B cell (primary cell): ENCODE results near the gene CYP8B1. TPM values are rescaled to one million over a fixed set of nuclear protein-coding genes. Genes with fewer than 3 reads are reported as not detected.

Experiments
- ATAC-seq: fragments of 200-7000 bp; cut with Tn5 transposase; one replicate; pipeline ENCODE4 v1.10.0; 2021; ENCODE audit warnings: low read depth, mild to moderate bottlenecking, moderate number of reproducible peaks, moderate library complexity
- CTCF ChIA-PET: fragments of 350-600 bp; sonication (Branson Sonifier 250); formaldehyde crosslinking; loops from one replicate; lab custom pipeline; 2021; ENCODE audit warnings: antibody characterized with exemption, inconsistent platforms; lab: Charles Lee
- POLR2A ChIA-PET: fragments of 350-600 bp; sonication (Branson Sonifier 250); formaldehyde crosslinking; loops from one replicate; lab custom pipeline; 2021; ENCODE audit warnings: antibody characterized with exemption; lab: Charles Lee
- DNase-seq: peaks from one replicate; pipeline ENCODE4 v3.0.0; 2013
- H2AFZ ChIP-seq: 2 replicates; pipeline ENCODE4 v1.6.1; 2012; ENCODE audit warnings: mild to moderate bottlenecking, low read depth, low read length; ENCODE audit not compliant: insufficient read depth, poor library complexity, severe bottlenecking
- H3K27ac ChIP-seq, 2 donors: 1 replicate in 1 of 2; 2 replicates in 1 of 2; pipeline ENCODE4 v1.5.1; 2012 to 2013; ENCODE audit warnings: low read length in 2 of 2, mild to moderate bottlenecking in 2 of 2, moderate library complexity in 1 of 2
- H3K27me3 ChIP-seq, 4 experiments: fragments of 200-600 bp in 1 of 4; sonication (generic) in 1 of 4; replicated peaks in 1 of 4; 1 replicate in 2 of 4; 2 replicates in 2 of 4; pipeline versions ENCODE4 v1.6.1 to v1.7.0; 2013 to 2016; ENCODE audit warnings: low read length in 3 of 4, mild to moderate bottlenecking in 2 of 4, mixed read lengths in 1 of 4, moderate library complexity in 1 of 4; ENCODE audit not compliant: insufficient read depth in 4 of 4, control insufficient read depth in 3 of 4; ENCODE audit errors: control extremely low read depth in 1 of 4
- H3K36me3 ChIP-seq, 2 experiments: replicated peaks in 1 of 2; 1 replicate in 1 of 2; 2 replicates in 1 of 2; pipeline versions ENCODE4 v1.6.1 to v1.7.1; 2013; ENCODE audit warnings: low read length in 1 of 2; ENCODE audit not compliant: insufficient read depth in 2 of 2, control insufficient read depth in 1 of 2; ENCODE audit errors: control extremely low read depth in 1 of 2, extremely low read depth in 1 of 2
- H3K4me1 ChIP-seq, 2 donors: fragments of 200-600 bp in 1 of 2; sonication (generic) in 1 of 2; 1 replicate in 1 of 2; 2 replicates in 1 of 2; pipeline versions ENCODE4 v1.5.1 to v1.6.1; 2013 to 2017; ENCODE audit warnings: low read length in 2 of 2; ENCODE audit not compliant: control insufficient read depth in 2 of 2, insufficient read depth in 2 of 2
- H3K4me2 ChIP-seq: replicated peaks from 2 replicates; pipeline ENCODE3; 2012; ENCODE audit warnings: mild to moderate bottlenecking, low read depth, low read length; ENCODE audit not compliant: poor library complexity, severe bottlenecking
- H3K4me3 ChIP-seq, 5 experiments: fragments of 200-600 bp in 1 of 5; sonication (generic) in 1 of 5; 1 replicate in 3 of 5; 2 replicates in 2 of 5; pipeline versions ENCODE4 v1.5.1 to v1.7.0; 2011 to 2016; ENCODE audit warnings: low read length in 4 of 5, mild to moderate bottlenecking in 4 of 5, low read depth in 2 of 5, control low read depth in 1 of 5, moderate library complexity in 1 of 5; ENCODE audit not compliant: insufficient read depth in 1 of 5; ENCODE audit errors: control extremely low read depth in 1 of 5, extremely low read depth in 1 of 5
- H3K79me2 ChIP-seq: fragments of 200-600 bp; sonication (generic); one replicate; pipeline ENCODE4 v1.6.0; 2016; ENCODE audit warnings: low read length; ENCODE audit not compliant: control insufficient read depth, insufficient read depth
- H3K9ac ChIP-seq: fragments of 200-600 bp; sonication (generic); 2 replicates; pipeline ENCODE4 v1.6.1; 2017; ENCODE audit warnings: mild to moderate bottlenecking, low read length, moderate library complexity
- H3K9me3 ChIP-seq, 3 donors: one replicate each; pipeline versions ENCODE4 v1.6.1 to v1.7.1; 2013; ENCODE audit warnings: low read length in 2 of 3; ENCODE audit not compliant: control insufficient read depth in 2 of 3, insufficient read depth in 1 of 3; ENCODE audit errors: control extremely low read depth in 1 of 3
- H4K20me1 ChIP-seq: 2 replicates; pipeline ENCODE4 v1.6.0; 2012; ENCODE audit warnings: mild to moderate bottlenecking, low read length; ENCODE audit not compliant: insufficient read depth, control insufficient read depth, poor library complexity, severe bottlenecking
- H3K27ac Mint-ChIP-seq: one replicate; pipeline ENCODE4 v1.8.0; 2021; ENCODE audit warnings: mixed read lengths
- H3K27me3 Mint-ChIP-seq: one replicate; pipeline ENCODE4 v1.8.0; 2021; ENCODE audit warnings: mixed read lengths
- H3K4me1 Mint-ChIP-seq: one replicate; pipeline ENCODE4 v1.8.0; 2021; ENCODE audit warnings: mixed read lengths
- H3K4me3 Mint-ChIP-seq: one replicate; pipeline ENCODE4 v1.8.0; 2021; ENCODE audit warnings: mixed read lengths
- H3K9me3 Mint-ChIP-seq: one replicate; pipeline ENCODE4 v1.8.0; 2022; ENCODE audit warnings: mixed read lengths; ENCODE audit not compliant: insufficient read depth
- EZH2 ChIP-seq: IDR thresholded peaks from 2 replicates; pipeline ENCODE4 v1.6.1; 2012; ENCODE audit warnings: borderline replicate concordance, low read depth, mild to moderate bottlenecking, moderate library complexity, low read length; ENCODE audit not compliant: insufficient read depth, poor library complexity, severe bottlenecking
- WGBS: methylation state at CpG from one replicate; pipeline ENCODE4 v1.1.5; 2013; ENCODE audit warnings: missing lambda C conversion rate; ENCODE audit not compliant: insufficient coverage; 5-methylcytosine and 5-hydroxymethylcytosine counted together
- intact Hi-C: fragments of 100-400 bp; cut with micrococcal nuclease; formaldehyde crosslinking; loops from one replicate; pipeline ENCODE4 v1.10.0; 2022
- polyA plus RNA-seq: library from polyadenylated mRNA; depleted of rRNA; stranded (reverse); fragments of >200 nt; gene quantifications from 2 replicates; pipeline ENCODE4 v1.2.3, GENCODE V29; 2012
- total RNA-seq, 2 donors: library from RNA; stranded (reverse); fragments of 120-200 nt in 1 of 2; gene quantifications; 1 replicate in 1 of 2; 2 replicates in 1 of 2; pipeline versions ENCODE4 v1.2.3 to v1.2.4, GENCODE V29; 2013 to 2022
- TF ChIP-seq, protein P1 (sequence below): fragments of 200-600 bp; IDR thresholded peaks from one replicate; pipeline ENCODE4 v1.8.0; 2022; ENCODE audit warnings: antibody characterized with exemption, mild to moderate bottlenecking

Gene CYP8B1
- total and polyA plus RNA-seq, 2 donors (not counting 1 experiment from before 2014, with no cell fraction given): not detected

DNA sequence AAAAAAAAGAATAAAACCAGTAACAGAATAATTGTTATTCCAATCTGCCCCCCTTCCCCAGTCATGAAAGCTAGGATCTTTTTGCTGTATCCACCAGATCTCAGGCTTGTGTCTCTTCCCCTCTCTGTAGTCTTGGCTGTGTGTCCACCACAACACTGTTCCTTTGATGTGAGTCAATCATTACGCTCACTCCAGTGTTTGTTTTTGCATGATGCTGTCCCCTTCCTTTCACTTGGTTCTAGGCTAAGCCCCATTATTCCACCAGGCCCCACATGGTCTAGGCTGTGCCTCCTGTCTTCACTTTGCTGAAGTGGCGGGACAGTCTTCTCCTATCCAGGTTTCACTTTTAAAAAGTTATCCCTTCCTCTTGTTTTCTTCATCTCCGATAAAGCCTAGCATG is 52.9 kb downstream of the CYP8B1 start:
- intact Hi-C loops: no loop called here
- Mint-ChIP-seq H3K4me3 (no peak overlapping the region), H3K27me3 (peaks cover 14% of the 10 kb centered on the region), H3K9me3 (no peaks in the 10 kb centered on the region), H3K4me1 (no peaks in the 10 kb centered on the region), H3K27ac (no peak overlapping the region)
- no peaks in the 10 kb centered on the region for H3K79me2 ChIP-seq
- WGBS: 94% methylated on average over 2 of the region's 3 CpGs
- no peaks in the 10 kb centered on the region for H3K36me3 ChIP-seq
- CTCF ChIA-PET: interaction anchor here (0.6 kb wide), 1 partner anchor 17 kb away, joined by 3 read pairs; no protein-coding TSS in a partner anchor
- ATAC-seq (no peak), DNase-seq (no peak)
- H3K27me3 ChIP-seq: no peaks in the 10 kb centered on the region
- no peak overlapping the region for H3K27ac ChIP-seq
- no peaks in the 10 kb centered on the region for H3K4me1 ChIP-seq
- H2AFZ ChIP-seq: no peak overlapping the region
- no peaks in the 10 kb centered on the region for H3K9me3 ChIP-seq
- H3K4me2 ChIP-seq: no peak overlapping the region
- no peak overlapping the region for H3K9ac ChIP-seq
- H4K20me1 ChIP-seq: no peaks in the 10 kb centered on the region
- POLR2A ChIA-PET: no interaction called here
- no peak overlapping the region for H3K4me3 ChIP-seq
- no peak for TF ChIP-seq EZH2
- TF ChIP-seq, protein P1, sequence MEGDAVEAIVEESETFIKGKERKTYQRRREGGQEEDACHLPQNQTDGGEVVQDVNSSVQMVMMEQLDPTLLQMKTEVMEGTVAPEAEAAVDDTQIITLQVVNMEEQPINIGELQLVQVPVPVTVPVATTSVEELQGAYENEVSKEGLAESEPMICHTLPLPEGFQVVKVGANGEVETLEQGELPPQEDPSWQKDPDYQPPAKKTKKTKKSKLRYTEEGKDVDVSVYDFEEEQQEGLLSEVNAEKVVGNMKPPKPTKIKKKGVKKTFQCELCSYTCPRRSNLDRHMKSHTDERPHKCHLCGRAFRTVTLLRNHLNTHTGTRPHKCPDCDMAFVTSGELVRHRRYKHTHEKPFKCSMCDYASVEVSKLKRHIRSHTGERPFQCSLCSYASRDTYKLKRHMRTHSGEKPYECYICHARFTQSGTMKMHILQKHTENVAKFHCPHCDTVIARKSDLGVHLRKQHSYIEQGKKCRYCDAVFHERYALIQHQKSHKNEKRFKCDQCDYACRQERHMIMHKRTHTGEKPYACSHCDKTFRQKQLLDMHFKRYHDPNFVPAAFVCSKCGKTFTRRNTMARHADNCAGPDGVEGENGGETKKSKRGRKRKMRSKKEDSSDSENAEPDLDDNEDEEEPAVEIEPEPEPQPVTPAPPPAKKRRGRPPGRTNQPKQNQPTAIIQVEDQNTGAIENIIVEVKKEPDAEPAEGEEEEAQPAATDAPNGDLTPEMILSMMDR: no peak

Other genes starting within 250 kb of the CYP8B1 start
- gene ZBTB47, start 222.2 kb downstream of the CYP8B1 start, total RNA-seq: 1.6 TPM in 2 replicates
- gene ZBTB47, start 222.2 kb downstream of the CYP8B1 start, polyA plus RNA-seq: 0.09 and 0.34 TPM in 2 replicates
- gene KLHL40, start 190.3 kb downstream of the CYP8B1 start, total RNA-seq: not detected in 2 replicates
- not detected in 2 replicates for gene KLHL40, start 190.3 kb downstream of the CYP8B1 start, polyA plus RNA-seq
- gene HHATL, start 173.1 kb downstream of the CYP8B1 start, total RNA-seq: not detected in 2 replicates
- gene HHATL, start 173.1 kb downstream of the CYP8B1 start, polyA plus RNA-seq: not detected in 2 replicates
- 1.9 and 2.5 TPM in 2 replicates for gene CCDC13, start 102.6 kb downstream of the CYP8B1 start, total RNA-seq
- gene CCDC13, start 102.6 kb downstream of the CYP8B1 start, polyA plus RNA-seq: 0.53 and 1.5 TPM in 2 replicates
- gene HIGD1A, start 71.4 kb downstream of the CYP8B1 start, total RNA-seq: 16.5 and 18.4 TPM in 2 replicates
- 14.2 and 19.3 TPM in 2 replicates for gene HIGD1A, start 71.4 kb downstream of the CYP8B1 start, polyA plus RNA-seq
- 1.1 and 1.7 TPM in 2 replicates for gene ACKR2, start 66.4 kb downstream of the CYP8B1 start, total RNA-seq
- gene ACKR2, start 66.4 kb downstream of the CYP8B1 start, polyA plus RNA-seq: 0.31 and 0.35 TPM in 2 replicates
- 0.34 and 0.42 TPM in 2 replicates for gene ZNF662, start 30.3 kb upstream of the CYP8B1 start, total RNA-seq
- 0.12 and 0.22 TPM in 2 replicates for gene ZNF662, start 30.3 kb upstream of the CYP8B1 start, polyA plus RNA-seq
- 0.15 TPM in 1 of 2 replicates, not detected in the other for gene GASK1A, start 103.4 kb upstream of the CYP8B1 start, total RNA-seq
- 0.17 TPM in 1 of 2 replicates, not detected in the other for gene GASK1A, start 103.4 kb upstream of the CYP8B1 start, polyA plus RNA-seq
- gene POMGNT2, start 230.2 kb upstream of the CYP8B1 start, total RNA-seq: 2.3 and 2.8 TPM in 2 replicates
- 3.1 and 4.3 TPM in 2 replicates for gene POMGNT2, start 230.2 kb upstream of the CYP8B1 start, polyA plus RNA-seq